GM18873 (cell line): ENCODE measurements around the gene PDGFD.
A peak's percentile ranks its signal among the peaks of the same experiment; 100 is the strongest.

ENCODE experiments used
- ATAC-seq: cut with Tn5 transposase; IDR thresholded peaks from one replicate; pipeline ENCODE4 v1.9.1; 2021; ENCODE audit warnings: mild to moderate bottlenecking, moderate library complexity, moderate number of reproducible peaks; ENCODE audit not compliant: unreplicated experiment, low FRiP score

The PDGFD gene

DNA sequence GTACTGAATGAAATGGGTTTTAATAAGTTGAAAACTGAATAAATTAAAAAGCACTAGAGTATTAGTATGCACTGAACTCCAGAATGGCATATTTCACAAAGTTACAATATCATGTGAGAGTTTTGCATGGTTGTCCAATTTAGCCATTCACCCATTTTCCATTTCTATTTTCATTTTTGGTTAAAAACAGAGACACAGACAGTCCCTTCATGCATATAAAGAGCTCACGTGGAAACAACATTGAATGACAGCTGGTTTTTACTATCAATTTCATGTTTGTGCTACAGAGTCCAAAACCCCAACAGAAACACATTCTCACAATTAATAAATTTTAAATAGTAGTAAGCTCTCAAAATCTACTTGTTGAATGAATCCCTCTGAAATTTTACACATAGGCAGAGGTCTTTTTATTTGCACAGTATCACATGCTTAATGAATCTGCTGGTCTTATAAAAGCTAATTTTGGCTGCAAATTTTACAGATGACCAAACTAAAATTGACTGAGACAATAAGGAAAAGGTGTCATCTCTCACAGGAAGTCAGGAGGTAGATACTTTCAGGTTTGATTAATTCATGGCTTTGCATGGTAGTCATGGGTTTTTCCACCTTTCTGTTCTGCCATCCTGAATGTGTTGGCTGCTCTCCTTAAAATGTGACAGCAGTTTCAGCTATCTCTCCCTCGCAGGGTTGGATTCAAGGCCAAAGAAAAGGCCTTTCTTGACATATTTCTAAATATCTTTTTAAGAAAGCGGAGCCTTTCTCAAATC, 148.1 kb downstream of the PDGFD start:
- ATAC-seq = peak; percentile 86

DNA sequence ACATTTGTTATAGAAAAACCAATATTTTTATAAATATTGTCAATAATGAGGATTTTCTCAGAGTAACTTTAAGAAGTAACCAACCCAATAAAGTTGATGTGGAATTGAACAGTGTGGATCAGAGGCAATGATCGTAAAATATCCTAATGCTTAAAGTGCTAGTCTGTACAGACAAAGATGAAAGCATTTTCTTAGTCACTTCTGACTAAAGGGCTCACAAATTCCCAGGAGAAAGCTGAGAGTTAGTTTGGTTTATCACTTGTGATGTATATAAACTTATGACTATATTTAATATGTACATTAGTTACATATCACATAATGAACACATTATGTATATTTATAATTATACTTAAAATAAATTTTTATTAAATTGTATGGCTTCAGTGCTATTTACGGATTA, 152.9 kb downstream of the PDGFD start:
- ATAC-seq = no peak

DNA sequence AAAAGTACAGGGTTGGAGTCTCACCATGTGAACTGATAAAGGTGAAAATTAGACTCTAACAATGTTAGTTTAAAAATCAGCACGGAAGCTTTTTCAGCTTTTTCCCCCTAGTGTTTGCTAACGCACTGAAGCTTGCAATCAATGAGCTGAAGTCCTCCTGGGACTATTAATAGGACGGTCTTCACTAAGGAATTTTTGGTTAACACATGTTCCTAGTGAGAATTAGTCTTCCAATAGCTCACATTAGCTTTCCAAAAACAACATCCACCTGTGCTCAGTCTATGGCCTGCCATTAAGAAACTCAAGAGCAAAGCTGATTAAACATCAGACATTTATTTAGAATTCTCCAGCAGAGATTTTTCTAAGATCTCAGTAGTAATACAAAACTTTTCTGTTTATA, 154.2 kb downstream of the PDGFD start:
- ATAC-seq = no peak

DNA sequence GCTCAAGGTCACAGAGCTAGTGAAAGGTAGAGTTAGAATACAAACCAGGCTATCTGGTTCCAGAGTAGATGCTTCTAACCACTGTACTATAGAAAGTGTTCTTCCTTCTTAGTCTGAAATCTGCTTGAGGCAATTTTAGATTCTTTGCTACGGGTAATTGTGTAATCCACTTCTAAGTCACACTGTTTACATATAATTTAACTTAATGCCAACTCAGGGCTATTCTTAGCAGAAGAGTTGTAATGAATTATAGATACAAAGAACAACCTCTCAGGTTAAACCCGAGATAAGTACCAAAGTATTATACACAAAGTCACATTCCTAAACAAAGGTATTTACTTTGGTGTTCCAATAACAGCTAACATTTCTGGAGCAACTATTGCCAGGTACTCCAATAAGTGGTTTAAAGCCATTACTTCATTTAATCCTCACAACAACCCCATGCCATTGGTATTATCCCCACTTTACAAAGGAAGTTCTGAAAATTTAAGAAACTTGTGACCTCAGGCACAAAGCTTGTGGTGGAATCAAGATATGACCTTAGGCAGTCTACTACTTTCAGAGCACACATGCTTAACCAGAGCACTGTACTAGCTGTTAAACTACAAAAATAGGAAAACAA, 158.6 kb downstream of the PDGFD start:
- ATAC-seq = no peak

DNA sequence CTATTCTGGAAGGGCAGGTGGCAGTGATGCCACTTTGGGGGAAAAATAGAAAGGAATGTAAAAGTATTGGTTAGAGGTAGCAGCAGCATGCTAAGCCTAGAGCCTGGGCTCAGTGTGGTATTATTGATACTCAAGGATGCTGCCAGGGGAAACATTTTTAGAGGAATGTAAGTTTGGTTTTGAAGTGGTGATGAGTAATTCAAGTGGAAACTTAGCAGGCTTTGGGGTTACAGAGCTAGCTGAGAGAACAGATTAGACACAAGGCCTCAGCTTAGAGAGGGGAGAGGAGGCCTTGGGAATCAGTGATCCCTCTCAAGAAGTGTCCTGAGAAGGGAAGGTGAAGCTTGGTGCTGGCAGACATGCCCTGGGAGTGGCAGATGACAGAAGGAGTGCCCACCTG, 160.5 kb downstream of the PDGFD start:
- ATAC-seq = no peak

DNA sequence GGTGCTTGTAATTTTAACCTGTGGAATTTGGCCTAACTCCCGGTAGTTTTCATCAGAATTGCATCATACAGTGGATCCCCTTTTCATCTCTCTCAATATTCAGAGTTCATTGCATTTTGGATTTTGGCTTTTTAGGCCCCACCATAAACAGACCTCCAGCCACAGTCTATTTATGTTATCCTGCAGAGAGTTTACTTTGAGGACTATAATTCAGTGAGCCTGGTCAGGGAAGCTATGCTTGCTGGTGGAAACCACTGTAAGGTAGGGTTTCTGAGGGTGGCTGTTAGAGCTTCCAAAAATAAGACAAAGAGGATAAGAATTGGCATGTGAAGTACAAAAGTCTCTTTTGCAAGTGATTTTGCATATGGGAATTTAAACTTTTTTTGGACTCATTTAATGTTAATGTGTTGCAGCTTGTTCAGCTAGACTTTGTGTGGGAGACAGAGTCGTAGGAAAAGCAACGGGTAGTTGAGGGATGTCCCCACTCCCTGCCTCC, 162.3 kb downstream of the PDGFD start:
- no peak for ATAC-seq

DNA sequence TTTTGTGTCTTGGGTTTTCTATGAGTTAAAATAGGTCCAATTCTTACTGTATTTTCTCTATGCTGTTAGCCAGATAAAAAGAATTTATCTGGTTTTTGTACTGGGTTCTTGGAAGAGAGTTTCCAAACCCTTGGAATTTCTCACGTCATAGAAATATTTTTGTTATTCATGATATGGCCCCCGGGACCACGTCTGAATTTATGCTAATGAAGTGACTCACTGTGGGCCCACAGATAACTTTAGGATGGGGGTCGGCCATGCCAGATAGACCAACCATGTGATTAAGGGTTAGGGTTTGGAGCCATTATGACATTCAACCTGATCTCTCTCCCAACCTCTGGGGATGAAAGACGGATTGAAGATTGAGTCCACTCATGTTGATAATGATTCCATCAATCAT, 163.1 kb downstream of the PDGFD start:
- ATAC-seq = no peak

DNA sequence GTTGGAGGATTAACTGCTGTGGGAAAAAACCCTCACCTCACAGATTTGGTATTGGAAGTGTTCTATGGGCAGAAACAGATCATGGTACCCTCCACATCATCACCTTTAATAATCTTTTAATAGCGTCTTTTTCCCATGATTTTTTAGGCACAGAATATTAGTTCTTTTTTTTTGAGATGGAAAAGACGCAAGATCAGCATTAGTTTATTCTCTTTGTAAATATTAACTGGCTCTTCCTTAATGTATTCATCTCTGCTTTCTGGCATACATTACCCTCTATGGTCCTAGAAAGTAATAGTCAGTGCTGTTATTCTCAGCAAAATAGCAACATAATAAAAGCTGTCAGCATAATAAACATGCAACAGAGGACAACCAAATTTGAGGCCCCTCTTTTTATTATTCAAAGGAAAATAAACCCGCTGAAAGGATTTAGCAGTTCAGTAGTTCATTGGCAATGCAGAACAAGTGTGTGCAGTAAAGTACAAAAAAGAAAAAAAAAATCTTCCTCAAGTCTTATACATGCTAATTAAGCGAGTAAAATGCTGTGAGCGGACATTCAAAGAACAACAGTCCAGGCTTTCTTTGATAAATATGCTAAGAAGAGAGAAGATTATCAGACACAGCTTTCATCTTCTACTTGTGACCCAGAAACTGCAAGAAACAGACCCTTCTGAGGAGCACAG, 165.0 kb downstream of the PDGFD start:
- ATAC-seq = no peak

DNA sequence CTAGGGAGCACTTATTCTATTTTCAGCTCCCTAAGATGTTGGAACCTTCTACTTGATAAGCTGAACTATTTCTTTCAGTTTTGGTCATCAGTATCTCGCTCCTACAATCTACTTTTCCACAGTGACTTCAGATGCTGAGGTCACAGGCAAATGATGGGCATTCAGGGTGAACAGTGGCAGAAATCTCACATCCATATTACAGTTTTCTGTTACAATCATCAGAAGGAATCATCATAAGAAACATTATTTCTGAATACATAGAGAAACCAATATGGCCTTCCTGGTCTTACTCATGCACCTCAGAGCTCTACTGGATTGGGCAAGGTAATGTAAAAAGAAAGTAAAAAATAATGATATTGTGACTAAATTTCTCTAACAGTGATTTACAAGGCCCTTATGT, 166.9 kb downstream of the PDGFD start:
- no peak for ATAC-seq

DNA sequence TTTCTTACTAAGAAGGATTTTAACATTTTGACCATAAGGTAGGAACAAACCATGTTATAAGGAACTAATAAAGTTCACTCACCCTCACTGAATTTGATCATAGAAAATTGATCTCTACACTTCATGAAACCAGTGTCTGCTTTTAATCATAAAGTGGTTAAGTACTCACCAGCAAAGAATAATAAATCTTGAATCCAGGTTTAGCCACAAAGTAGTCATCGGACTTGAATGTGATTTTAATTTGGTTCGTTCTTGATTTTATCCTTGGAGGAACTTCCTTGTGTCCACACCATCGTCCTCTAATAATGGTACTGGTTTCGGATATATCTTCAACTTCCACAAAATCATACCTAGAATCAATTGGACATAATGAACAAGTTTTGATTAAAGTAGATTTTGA, 168.1 kb downstream of the PDGFD start:
- ATAC-seq = no peak

DNA sequence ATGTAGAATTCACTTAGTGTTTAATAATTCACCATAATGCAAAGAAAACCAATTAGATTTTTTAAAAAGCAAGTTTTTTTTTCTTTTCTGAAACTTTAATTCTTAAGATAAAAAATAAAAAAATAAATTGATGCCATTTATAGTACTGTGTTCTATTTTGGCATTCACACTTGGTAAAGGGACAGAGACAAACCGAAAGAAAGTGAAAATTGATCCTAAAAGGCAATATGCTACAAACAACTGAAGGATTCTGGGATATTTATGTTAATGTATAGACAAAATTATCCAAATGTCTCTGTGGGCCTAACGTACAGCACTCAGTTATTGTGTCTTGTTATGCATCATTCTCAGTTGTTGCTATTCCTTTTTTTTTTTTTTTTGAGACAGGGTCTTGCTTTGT, 169.4 kb downstream of the PDGFD start:
- ATAC-seq = no peak

DNA sequence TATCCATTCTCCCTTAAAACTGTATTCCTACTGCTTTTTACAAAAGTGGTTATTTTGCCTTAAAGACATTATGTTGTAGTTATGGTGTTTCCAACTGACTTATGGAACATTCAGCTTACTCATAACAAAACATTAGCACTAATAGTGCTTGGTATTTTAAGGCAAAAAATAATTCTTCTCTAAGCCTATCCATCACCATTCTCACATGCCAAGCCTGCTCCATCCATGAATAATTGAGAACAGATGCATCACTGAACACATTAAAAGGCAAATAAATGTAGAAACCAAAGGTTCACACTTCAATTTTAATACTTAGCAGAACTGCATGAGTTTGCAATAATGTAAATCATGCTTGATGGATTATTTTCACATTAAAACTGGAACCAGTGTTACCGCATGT, 169.9 kb downstream of the PDGFD start:
- no peak for ATAC-seq

DNA sequence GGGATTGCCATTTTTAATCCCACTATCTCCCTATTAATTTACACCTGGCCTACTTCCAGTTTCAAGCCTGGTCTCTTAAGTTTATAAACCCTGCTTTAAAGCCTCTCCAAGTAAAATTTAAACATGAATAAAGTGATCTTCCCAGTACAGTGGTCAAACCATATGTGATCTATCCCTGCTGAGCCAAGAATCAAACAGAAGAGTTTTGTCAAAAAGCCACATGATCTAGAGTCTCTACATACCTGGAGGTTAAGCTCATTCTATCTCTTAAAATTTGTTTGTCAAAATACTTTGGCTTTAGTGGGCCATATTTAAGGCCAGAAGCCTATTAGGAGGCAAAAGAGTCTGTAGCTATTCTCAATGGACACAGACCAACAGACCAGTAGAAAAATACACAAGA, 170.4 kb downstream of the PDGFD start:
- ATAC-seq = no peak

DNA sequence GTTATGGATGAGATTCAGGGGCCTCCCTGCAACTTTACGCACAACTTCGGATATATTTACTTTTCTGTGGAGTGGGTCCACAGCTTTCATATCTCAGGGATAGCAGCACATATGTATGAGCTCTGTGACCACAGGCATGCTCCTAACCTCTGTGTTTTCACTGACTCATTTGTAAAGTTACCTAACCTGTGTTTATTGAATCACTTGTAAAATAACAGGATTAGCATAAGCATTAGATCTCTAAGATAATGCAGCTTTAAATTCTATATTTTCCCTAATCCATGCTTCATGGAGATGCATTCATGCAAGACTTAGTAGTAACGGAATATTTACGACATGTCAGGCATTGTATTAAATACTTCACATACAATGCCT, 175.4 kb downstream of the PDGFD start:
- no peak for ATAC-seq

DNA sequence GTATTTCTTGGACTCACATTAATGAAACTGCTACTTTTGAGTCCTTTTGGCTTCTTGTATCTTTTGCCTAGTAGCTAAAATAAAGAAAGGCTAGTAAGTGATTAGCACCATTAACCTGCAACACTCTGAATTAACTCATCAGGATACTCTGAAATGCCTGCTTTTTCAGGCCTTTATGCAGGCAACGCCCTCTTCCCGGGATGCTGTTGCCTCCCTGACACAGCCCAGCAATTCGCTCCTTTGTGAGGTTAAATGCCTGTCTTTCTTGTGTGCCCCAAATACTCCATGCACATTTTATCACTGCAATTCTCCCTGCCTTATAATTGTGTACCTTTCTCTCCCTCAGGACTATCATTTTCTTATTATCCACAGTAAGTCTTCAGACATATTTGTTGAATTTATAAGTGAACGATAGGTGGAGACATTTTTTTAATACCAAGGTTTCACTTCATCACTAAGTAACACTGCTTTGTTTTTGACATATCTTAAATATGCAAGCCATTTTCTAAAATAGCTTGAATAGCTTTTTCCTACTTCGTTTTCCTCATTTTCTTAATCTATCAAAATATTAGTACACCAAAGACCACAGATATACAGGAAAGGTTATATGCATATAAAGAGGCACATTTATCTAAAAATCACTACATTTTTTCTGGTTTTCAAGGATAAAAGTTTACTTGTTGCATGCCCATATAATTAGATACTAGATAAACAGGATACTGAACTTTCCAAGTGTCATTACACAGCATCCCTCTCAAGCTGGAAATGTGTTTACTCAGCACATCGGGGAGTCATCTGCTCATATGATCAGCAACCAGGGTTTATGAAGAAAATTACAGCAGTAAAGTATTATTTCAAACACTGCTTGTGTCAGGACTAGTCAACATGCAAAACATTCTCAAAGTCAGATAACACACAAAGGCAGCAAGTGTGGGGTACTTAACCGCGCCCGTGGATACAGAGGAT, 176.0 kb downstream of the PDGFD start:
- ATAC-seq = no peak

DNA sequence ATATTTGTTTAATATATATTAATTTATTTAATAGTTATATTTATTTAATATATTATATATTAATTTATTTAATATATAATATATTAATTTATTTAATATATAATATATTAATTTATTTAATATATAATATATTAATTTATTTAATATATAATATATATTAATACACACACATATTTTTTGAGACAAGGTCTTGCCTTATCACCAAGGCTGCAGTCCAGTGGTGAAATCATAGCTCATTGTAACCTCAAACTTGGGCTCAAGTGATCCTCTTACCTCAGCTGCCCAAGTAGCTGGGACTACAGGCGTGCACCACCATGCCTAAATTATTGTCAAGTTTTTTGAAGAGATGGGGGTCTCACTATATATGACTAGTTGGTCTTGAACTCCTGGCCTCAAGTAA, 178.9 kb downstream of the PDGFD start:
- ATAC-seq = no peak

DNA sequence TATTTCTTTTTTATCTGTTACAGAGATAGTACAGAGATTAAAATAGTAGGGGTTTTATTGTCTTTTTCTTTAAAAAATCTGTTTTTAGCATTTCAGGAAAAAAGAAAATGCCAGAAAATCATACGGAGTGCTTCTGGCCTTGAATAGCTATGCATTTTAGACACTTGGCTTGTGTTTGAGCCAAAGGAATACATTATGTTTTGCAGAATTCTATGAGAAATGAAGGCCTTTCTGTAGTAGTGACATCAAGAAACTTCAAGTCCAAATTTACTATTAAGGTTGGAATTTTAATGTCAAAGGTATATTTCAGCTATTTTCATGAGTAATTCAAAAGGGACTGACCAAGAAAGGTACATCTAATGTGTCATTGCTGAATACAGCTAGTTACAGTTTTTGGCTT, 183.8 kb downstream of the PDGFD start:
- ATAC-seq = no peak

DNA sequence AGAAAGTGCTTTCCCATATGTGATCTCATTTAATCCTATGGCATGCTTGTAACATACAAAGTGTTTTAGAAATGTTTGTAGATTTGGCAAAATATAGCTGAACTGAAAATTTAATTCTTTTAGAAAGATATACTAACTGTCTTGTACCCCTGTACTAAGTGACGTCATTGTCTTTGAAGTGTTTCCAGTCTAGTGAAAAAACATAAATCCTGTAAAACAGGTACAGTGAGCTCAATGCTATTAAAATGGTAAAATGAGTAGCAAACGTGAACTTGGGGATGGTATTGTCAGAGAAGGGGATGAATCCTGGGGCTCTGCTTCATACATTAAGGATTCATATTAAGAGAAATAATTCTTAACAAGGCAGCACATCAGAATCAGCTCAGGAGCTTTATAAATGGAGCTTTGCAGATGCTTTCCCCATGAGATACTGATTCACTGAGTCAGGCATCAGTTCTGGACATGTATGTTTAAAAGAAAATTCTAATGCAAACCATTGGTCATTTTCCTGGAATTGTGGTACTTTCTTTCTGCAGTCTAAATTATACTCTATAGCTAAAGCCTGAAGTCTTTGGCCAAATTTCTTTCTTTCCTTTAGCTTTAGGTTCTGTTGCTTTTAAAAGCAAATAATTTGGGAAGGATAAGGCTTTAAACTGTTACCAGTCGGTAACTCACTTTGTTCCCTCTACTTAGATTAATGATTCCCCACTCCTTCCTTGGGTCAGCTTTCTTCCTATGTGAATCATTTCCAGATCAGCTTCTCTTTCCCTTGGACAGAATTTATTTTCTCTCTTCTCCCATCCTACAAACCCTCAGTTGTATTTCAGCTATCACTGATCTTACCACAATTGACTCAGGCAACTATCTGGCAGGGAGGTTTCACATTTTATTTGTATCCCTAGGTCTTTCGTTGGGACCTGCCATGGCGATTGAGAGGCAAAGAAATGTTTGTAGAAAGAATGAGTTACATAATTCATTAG, 185.0 kb downstream of the PDGFD start:
- ATAC-seq = no peak

DNA sequence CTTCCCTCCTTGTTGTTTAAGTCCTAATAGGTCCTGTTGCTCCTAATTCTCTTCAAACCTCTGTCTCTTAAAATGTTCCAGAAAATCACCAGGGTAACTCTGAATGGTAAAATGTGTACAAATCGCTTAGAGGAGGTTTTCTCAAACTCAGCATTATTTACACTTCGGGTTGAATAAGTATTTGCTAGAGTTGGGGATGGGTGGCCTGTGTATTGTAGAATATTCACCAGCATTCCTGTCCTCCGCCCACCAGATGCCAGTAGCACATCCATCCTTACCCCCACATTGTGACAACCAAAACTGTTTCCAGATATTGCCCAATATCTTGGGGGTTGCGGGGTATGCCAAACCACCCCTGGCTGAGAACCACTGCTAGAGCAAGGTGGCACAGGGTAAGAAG, 191.9 kb downstream of the PDGFD start:
- ATAC-seq = no peak
